Loucy (cell line): ENCODE data around the gene PPTC7.

Source experiments
- H2AFZ ChIP-seq: fragments of 200-600 bp; sonication (generic); 2 replicates; pipeline ENCODE4 v1.6.0; 2016; ENCODE audit warnings: antibody characterized with exemption, mild to moderate bottlenecking, low read length, moderate library complexity
- H3F3A ChIP-seq: fragments of 200-600 bp; 2 replicates; pipeline ENCODE4 v1.6.0; 2016; ENCODE audit warnings: antibody characterized with exemption, low read depth, mild to moderate bottlenecking
- H3K27me3 ChIP-seq: fragments of 200-600 bp; sonication (generic); 2 replicates; pipeline ENCODE4 v1.6.1; 2014; ENCODE audit warnings: low read length, mild to moderate bottlenecking; ENCODE audit not compliant: insufficient read depth, poor library complexity, severe bottlenecking
- H3K36me3 ChIP-seq: fragments of 200-600 bp; sonication (generic); 2 replicates; pipeline ENCODE4 v1.6.1; 2016; ENCODE audit warnings: low read length; ENCODE audit not compliant: insufficient read depth
- H3K4me1 ChIP-seq: fragments of 200-600 bp; sonication (generic); 2 replicates; pipeline ENCODE4 v1.5.1; 2014; ENCODE audit warnings: low read length, mild to moderate bottlenecking; ENCODE audit not compliant: insufficient read depth, poor library complexity, severe bottlenecking
- H3K4me2 ChIP-seq: fragments of 200-600 bp; sonication (generic); 2 replicates; pipeline ENCODE4 v1.6.0; 2014; ENCODE audit warnings: antibody characterized with exemption, low read length, low read depth, mild to moderate bottlenecking; ENCODE audit not compliant: poor library complexity, severe bottlenecking
- H3K4me3 ChIP-seq: fragments of 200-600 bp; sonication (generic); 2 replicates; pipeline ENCODE4 v1.5.1; 2014; ENCODE audit warnings: low read length, mild to moderate bottlenecking, mixed read lengths; ENCODE audit not compliant: poor library complexity, severe bottlenecking
- H3K79me2 ChIP-seq: fragments of 200-600 bp; sonication (generic); 2 replicates; pipeline ENCODE4 v1.6.1; 2014; ENCODE audit warnings: low read length; ENCODE audit not compliant: insufficient read depth
- H3K9ac ChIP-seq: fragments of 200-600 bp; sonication (generic); 2 replicates; pipeline ENCODE4 v1.6.0; 2014; ENCODE audit warnings: mild to moderate bottlenecking, low read depth, low read length, moderate library complexity; ENCODE audit not compliant: poor library complexity, severe bottlenecking
- H3K9me2 ChIP-seq: fragments of 200-600 bp; sonication (generic); replicated peaks from 2 replicates; pipeline ENCODE4 v1.6.1; 2016; ENCODE audit warnings: low read depth, low read length, mixed read lengths
- H3K9me3 ChIP-seq: fragments of 200-600 bp; sonication (generic); 2 replicates; pipeline ENCODE4 v1.6.1; 2014; ENCODE audit warnings: mild to moderate bottlenecking, antibody characterized with exemption, low read length, low read depth; ENCODE audit not compliant: insufficient read depth
- H4K20me1 ChIP-seq: fragments of 200-600 bp; sonication (generic); 2 replicates; pipeline ENCODE4 v1.6.0; 2014; ENCODE audit warnings: antibody characterized with exemption, low read length, mild to moderate bottlenecking; ENCODE audit not compliant: insufficient read depth, poor library complexity, severe bottlenecking
- EZH2phosphoT487 ChIP-seq: fragments of 200-600 bp; IDR thresholded peaks from 2 replicates; pipeline ENCODE4 v1.6.1; 2018; ENCODE audit warnings: antibody characterized with exemption, mild to moderate bottlenecking, moderate library complexity, borderline replicate concordance
- TF ChIP-seq, protein P1 (sequence below): fragments of 200-600 bp; sonication (generic); conservative IDR thresholded peaks from 2 replicates; pipeline ENCODE4 v1.5.1; 2014; ENCODE audit warnings: mild to moderate bottlenecking, antibody characterized with exemption, low read length

The PPTC7 gene

DNA sequence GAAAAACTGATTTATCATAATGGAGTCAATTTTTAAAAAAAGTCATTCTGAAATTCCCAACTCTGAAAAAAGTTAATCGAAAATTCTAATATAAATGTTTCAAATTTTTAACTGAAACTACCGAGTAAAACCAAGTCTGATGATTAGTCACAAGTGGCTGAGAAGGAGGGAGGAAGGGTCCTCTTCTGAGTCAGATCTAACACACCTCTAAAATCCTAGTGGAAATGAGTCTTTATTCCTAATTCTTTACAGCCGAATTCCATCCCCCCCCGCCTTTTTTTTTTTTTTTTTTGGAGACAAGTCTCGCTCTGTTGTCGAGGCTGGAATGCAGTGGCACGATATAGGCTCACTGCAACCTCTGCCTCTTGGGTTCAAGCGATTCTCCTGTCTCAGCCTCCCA is 43.1 kb downstream of the PPTC7 start:
- Histone ChIP-seq H3K4me2 (no peak overlapping the region), H3F3A (no peaks in the 10 kb centered on the region), H3K4me3 (no peak overlapping the region), H2AFZ (no peak overlapping the region), H3K36me3 (peaks cover 82% of the 10 kb centered on the region), H3K27me3 (no peaks in the 10 kb centered on the region), H3K9me3 (no peaks in the 10 kb centered on the region), H3K9me2 (no peaks in the 10 kb centered on the region), H3K9ac (no peak overlapping the region), H3K79me2 (0 out of 2 replicates have a peak, but pooled peaks cover 6% of the 10 kb centered on the region), H4K20me1 (no peaks in the 10 kb centered on the region), H3K4me1 (no peaks in the 10 kb centered on the region)
- no peak for TF ChIP-seq EZH2phosphoT487
- TF ChIP-seq, protein P1, sequence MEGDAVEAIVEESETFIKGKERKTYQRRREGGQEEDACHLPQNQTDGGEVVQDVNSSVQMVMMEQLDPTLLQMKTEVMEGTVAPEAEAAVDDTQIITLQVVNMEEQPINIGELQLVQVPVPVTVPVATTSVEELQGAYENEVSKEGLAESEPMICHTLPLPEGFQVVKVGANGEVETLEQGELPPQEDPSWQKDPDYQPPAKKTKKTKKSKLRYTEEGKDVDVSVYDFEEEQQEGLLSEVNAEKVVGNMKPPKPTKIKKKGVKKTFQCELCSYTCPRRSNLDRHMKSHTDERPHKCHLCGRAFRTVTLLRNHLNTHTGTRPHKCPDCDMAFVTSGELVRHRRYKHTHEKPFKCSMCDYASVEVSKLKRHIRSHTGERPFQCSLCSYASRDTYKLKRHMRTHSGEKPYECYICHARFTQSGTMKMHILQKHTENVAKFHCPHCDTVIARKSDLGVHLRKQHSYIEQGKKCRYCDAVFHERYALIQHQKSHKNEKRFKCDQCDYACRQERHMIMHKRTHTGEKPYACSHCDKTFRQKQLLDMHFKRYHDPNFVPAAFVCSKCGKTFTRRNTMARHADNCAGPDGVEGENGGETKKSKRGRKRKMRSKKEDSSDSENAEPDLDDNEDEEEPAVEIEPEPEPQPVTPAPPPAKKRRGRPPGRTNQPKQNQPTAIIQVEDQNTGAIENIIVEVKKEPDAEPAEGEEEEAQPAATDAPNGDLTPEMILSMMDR, result no peak

DNA sequence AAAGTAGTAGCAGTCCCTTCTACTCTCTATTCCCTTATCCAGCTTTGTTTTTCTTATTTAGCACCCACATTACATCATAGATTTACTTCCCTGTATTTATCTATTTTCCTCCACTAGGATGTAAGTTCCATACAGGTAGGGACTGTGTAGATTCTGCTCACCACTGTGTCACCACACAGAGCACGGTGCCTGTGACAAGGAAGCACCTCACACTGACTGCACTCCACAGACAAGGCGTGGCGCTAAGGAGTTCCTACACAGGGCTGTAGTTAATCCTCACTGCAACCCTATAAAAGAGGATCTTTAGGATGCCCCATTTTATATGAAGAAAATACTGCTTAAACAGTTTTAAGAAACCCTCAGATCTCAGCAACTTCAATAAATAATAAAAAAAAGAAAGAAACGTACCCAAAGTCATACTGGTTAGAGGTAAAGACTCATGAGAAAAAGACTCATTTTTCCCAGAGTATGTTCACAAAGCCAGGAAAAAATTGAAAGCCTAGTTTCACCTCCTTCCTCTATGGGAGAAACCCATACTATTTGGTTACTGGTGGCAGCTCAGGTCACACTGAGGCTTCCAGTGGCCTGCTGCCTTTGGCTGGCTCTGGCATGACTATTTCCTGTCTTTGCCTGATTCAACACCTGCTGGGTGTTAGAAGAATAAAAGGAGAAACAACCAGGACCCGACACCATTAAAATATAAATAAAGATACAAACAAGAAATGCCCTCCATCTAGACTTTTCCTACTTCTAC is 44.1 kb downstream of the PPTC7 start:
- H2AFZ ChIP-seq, result no peak overlapping the region
- no peak overlapping the region for H3K4me3 ChIP-seq
- no peak for TF ChIP-seq EZH2phosphoT487
- TF ChIP-seq, protein P1, result no peak
- no peaks in the 10 kb centered on the region for H3K4me1 ChIP-seq
- no peaks in the 10 kb centered on the region for H3F3A ChIP-seq
- H3K9me2 ChIP-seq, result no peaks in the 10 kb centered on the region
- no peak overlapping the region for H3K9ac ChIP-seq
- no peaks in the 10 kb centered on the region for H3K27me3 ChIP-seq
- H3K4me2 ChIP-seq, result no peak overlapping the region
- H3K79me2 ChIP-seq, result 0 out of 2 replicates have a peak, but pooled peaks cover 6% of the 10 kb centered on the region
- H4K20me1 ChIP-seq, result no peaks in the 10 kb centered on the region
- peaks cover 83% of the 10 kb centered on the region for H3K36me3 ChIP-seq
- no peaks in the 10 kb centered on the region for H3K9me3 ChIP-seq

DNA sequence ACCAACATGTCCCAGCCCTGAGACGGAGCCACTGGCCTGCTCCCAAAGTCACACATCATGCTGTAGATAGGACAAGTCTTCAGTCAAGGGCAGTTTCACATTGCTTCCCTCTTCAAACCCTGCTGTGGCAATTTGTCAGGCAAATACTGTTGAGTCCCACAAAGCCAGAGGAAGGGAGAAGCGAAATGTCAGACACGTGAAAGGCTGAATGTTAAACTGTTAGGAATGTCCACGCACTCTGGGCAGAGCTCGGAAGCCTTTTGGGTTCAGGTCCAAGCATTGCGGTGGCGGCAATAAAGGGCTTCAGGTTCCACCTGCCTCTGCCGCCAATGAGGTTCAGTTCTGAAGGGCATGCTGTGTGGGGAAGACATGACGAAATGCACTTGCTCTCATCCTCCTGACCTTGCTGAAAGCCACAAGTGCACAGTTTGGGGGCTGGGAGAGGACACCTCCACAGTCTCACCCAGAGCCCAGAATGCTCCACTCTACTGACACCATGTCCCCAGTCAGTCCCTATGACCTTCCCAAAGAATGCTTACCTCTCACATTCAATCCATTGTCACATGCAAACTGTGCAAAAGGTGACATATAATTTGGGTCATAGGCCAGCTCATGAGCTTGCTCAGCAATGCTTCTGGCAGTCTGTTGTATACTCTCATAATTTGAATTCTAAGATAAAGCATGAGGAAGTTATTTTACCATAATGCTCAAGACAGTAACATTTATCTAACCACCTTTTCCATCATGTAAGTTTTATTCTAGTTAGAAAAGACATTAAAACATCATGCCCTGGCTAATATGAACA is 45.3 kb downstream of the PPTC7 start:
- Histone ChIP-seq H4K20me1 (no peaks in the 10 kb centered on the region), H2AFZ (no peak overlapping the region), H3K9ac (no peak overlapping the region), H3K4me3 (no peak overlapping the region), H3K4me1 (no peaks in the 10 kb centered on the region), H3K4me2 (no peak overlapping the region), H3K27me3 (no peaks in the 10 kb centered on the region), H3K36me3 (peaks cover 73% of the 10 kb centered on the region), H3K9me2 (no peaks in the 10 kb centered on the region), H3K79me2 (0 out of 2 replicates have a peak, but pooled peaks cover 6% of the 10 kb centered on the region), H3F3A (no peaks in the 10 kb centered on the region), H3K9me3 (no peaks in the 10 kb centered on the region)
- TF ChIP-seq EZH2phosphoT487, result no peak
- TF ChIP-seq, protein P1, result no peak
